Suprapubic skin (tissue), 3 donors: ENCODE data around the gene PRPF40B.

Experiments
- POLR2AphosphoS5 ChIP-seq, 3 donors: sonication (generic); formaldehyde crosslinking; IDR thresholded peaks; one replicate each; pipeline ENCODE4 v1.6.1; 2017; ENCODE audit warnings: antibody characterized with exemption in 3 of 3
- TF ChIP-seq, protein P1 (sequence below), 2 donors: fragments of 200-600 bp in 1 of 2; fragments of 450-650 bp in 1 of 2; sonication (generic) in 1 of 2; IDR thresholded peaks; one replicate each; pipeline ENCODE4 v1.5.1; 2016 to 2019; ENCODE audit warnings: antibody characterized with exemption in 2 of 2, mild to moderate bottlenecking in 1 of 2, moderate library complexity in 1 of 2

DNA sequence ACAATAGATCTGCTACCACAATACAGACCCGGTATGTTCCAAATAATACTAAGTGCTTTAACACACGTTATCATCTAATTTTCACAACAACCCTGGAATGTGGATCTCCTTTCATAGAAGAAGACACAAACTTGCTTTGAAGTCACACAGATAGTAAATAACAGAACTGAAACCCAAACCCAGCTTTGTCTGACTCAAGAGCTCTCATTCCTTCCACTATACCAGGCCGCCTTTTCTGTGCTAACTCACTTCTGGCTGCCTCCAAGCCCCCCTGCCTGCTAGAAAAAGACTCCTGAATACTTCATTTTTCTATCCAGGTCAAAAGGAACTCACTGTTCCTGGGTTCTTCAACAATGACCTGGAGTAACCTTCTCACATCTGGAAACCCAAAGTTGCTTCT, 37.8 kb downstream of the PRPF40B start:
- TF ChIP-seq, protein P1, sequence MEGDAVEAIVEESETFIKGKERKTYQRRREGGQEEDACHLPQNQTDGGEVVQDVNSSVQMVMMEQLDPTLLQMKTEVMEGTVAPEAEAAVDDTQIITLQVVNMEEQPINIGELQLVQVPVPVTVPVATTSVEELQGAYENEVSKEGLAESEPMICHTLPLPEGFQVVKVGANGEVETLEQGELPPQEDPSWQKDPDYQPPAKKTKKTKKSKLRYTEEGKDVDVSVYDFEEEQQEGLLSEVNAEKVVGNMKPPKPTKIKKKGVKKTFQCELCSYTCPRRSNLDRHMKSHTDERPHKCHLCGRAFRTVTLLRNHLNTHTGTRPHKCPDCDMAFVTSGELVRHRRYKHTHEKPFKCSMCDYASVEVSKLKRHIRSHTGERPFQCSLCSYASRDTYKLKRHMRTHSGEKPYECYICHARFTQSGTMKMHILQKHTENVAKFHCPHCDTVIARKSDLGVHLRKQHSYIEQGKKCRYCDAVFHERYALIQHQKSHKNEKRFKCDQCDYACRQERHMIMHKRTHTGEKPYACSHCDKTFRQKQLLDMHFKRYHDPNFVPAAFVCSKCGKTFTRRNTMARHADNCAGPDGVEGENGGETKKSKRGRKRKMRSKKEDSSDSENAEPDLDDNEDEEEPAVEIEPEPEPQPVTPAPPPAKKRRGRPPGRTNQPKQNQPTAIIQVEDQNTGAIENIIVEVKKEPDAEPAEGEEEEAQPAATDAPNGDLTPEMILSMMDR (IDR thresholded peaks at IDR 0.05), result no peak
- TF ChIP-seq POLR2AphosphoS5 (IDR thresholded peaks at IDR 0.05), result no peak
